ENCODE measurements around the gene ALDOB. TPM values are rescaled to one million over a fixed set of nuclear protein-coding genes. Genes with fewer than 3 reads are reported as not detected.
A peak's percentile ranks its signal among the peaks of the same experiment; 100 is the strongest.
"Not testable (repeated sequence)": the region's sequence is repeated elsewhere in the genome, so short reads cannot be mapped to it uniquely, and the experiment has no call there.

The ALDOB gene
- total RNA-seq, 4 donors from 2014 or later: 5.1 to 8.7 TPM; not detected in 2

DNA sequence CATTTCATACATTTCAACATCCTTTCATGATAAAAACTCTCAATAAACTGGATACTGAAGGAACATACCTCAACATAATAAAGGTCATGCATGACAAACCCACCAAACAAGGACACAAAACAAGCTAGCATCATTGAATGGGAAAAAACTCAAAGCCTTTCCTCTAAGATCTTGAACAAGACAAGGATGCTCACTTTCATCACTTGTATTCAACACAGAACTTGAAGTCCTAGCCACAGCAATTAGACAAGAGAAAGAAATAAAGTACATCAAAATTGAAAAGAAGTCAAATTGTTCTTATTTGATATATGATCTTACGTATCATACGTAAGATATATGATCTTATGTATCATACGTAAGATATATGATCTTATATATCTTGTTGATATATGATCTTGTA, 42.4 kb downstream of the ALDOB start:
- Histone ChIP-seq H3K36me3 (peaks cover 0 to 33% of the 10 kb centered on the region in 2 donors), H3K4me3 (no peak overlapping the region), H3K27ac (no peak overlapping the region), H3K27me3 (no peaks in the 10 kb centered on the region), H3K4me1 (peaks cover 16 to 20% of the 10 kb centered on the region in 2 donors), H3K9me3 (no peaks in the 10 kb centered on the region)
- in situ Hi-C loops (cut with MboI; ENCODE audit: low sequenced_read_pairs in 4 of 4): no loop called here
- no peak for DNase-seq
- no peak for ATAC-seq
- intact Hi-C loops (cut with DNase I; ENCODE audit: low total_unique reads): no loop called here
- TF ChIP-seq POLR2A (IDR thresholded peaks at IDR 0.05): no peak
- TF ChIP-seq, protein P1, sequence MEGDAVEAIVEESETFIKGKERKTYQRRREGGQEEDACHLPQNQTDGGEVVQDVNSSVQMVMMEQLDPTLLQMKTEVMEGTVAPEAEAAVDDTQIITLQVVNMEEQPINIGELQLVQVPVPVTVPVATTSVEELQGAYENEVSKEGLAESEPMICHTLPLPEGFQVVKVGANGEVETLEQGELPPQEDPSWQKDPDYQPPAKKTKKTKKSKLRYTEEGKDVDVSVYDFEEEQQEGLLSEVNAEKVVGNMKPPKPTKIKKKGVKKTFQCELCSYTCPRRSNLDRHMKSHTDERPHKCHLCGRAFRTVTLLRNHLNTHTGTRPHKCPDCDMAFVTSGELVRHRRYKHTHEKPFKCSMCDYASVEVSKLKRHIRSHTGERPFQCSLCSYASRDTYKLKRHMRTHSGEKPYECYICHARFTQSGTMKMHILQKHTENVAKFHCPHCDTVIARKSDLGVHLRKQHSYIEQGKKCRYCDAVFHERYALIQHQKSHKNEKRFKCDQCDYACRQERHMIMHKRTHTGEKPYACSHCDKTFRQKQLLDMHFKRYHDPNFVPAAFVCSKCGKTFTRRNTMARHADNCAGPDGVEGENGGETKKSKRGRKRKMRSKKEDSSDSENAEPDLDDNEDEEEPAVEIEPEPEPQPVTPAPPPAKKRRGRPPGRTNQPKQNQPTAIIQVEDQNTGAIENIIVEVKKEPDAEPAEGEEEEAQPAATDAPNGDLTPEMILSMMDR (IDR thresholded peaks at IDR 0.05 in 4 of 5, conservative IDR thresholded peaks at IDR 0.05 in 1 of 5): no peak

- ATAC-seq: no peak
- H3K27me3 ChIP-seq: no peaks in the 10 kb centered on the region
- peaks cover 0 to 14% of the 10 kb centered on the region in 2 donors for H3K36me3 ChIP-seq
- in situ Hi-C loops (cut with MboI; ENCODE audit: low sequenced_read_pairs in 4 of 4) (no loop called here), intact Hi-C loops (cut with DNase I; ENCODE audit: low total_unique reads) (no loop called here)
- H3K9me3 ChIP-seq: no peaks in the 10 kb centered on the region
- TF ChIP-seq, protein P1 (IDR thresholded peaks at IDR 0.05 in 4 of 5, conservative IDR thresholded peaks at IDR 0.05 in 1 of 5): no peak
- TF ChIP-seq POLR2A (IDR thresholded peaks at IDR 0.05): no peak
- no peak overlapping the region for H3K4me3 ChIP-seq
- DNase-seq: no peak
- H3K4me1 ChIP-seq: no peaks in the 10 kb centered on the region
- no peak overlapping the region for H3K27ac ChIP-seq
Measured at GRCh38 chr9:101388507-101388993, 47.0 kb downstream of the ALDOB start.

- Histone ChIP-seq H3K36me3 (peaks cover 0 to 14% of the 10 kb centered on the region in 2 donors), H3K4me1 (no peaks in the 10 kb centered on the region), H3K4me3 (no peak overlapping the region), H3K9me3 (no peaks in the 10 kb centered on the region), H3K27me3 (no peaks in the 10 kb centered on the region), H3K27ac (no peak overlapping the region)
- ATAC-seq (no peak), DNase-seq (no peak)
- in situ Hi-C loops (cut with MboI; ENCODE audit: low sequenced_read_pairs in 4 of 4) (no loop called here), intact Hi-C loops (cut with DNase I; ENCODE audit: low total_unique reads) (no loop called here)
- TF ChIP-seq, protein P1 (IDR thresholded peaks at IDR 0.05 in 4 of 5, conservative IDR thresholded peaks at IDR 0.05 in 1 of 5): peak in 2 of 5 experiments; percentile 21 to 40
- no peak for TF ChIP-seq POLR2A (IDR thresholded peaks at IDR 0.05)
Measured at GRCh38 chr9:101387871-101388506, 47.6 kb downstream of the ALDOB start.

DNA sequence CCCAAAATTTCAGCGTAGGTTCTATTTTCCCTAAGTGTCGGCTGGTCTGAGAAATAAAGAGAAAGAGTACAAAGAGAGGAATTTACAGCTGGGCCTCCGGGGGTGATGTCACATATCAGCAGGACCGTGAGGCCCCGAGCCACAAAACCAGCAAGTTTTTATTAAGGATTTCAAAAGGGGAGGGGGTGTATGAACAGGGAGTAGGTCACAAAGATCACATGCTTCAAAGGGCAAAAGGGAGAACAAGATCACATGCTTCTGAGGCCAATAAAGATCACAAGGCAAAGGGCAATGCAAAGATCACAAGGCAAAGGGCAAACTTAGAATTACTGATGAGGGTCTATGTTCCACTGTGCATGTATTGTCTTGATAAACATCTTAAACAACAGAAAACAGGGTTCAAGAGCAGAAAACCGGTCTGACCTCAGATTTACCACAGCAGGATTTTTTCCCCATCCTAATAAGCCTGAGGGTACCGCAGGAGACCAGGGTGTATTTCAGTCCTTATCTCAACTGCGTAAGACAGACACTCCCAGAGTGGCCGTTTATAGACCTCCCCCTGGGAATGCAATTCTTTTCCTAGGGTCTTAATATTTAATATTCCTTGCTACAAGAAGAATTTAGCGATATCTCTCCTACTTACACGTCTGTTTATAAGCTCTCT, 50.6 kb downstream of the ALDOB start, which contains the start of gene BAAT:
Gene BAAT, minus strand, starts transcription at position 134 of the 664 bp plus-strand sequence. CDS start 13,602 bp downstream, outside the sequence.
- H3K9me3 ChIP-seq; intact Hi-C loops (cut with DNase I; ENCODE audit: low total_unique reads); DNase-seq; H3K4me3 ChIP-seq; H3K27ac ChIP-seq; ATAC-seq; H3K27me3 ChIP-seq; H3K4me1 ChIP-seq; in situ Hi-C loops (cut with MboI; ENCODE audit: low sequenced_read_pairs in 4 of 4): not testable (repeated sequence)
- H3K36me3 ChIP-seq: peaks cover 0 to 10% of the 10 kb centered on the region in 2 donors

GRCh38 chr9:101383361-101383760, 52.2 kb downstream of the ALDOB start:
- H3K4me1 ChIP-seq: no peaks in the 10 kb centered on the region
- no peak overlapping the region for H3K27ac ChIP-seq
- no peaks in the 10 kb centered on the region for H3K36me3 ChIP-seq
- intact Hi-C loops (cut with DNase I; ENCODE audit: low total_unique reads) (no loop called here), in situ Hi-C loops (cut with MboI; ENCODE audit: low sequenced_read_pairs in 4 of 4) (no loop called here)
- H3K27me3 ChIP-seq: no peaks in the 10 kb centered on the region
- DNase-seq (no peak), ATAC-seq (no peak)
- TF ChIP-seq, protein P1 (IDR thresholded peaks at IDR 0.05 in 4 of 5, conservative IDR thresholded peaks at IDR 0.05 in 1 of 5): no peak
- no peak for TF ChIP-seq POLR2A (IDR thresholded peaks at IDR 0.05)
- no peak overlapping the region for H3K4me3 ChIP-seq
- no peaks in the 10 kb centered on the region for H3K9me3 ChIP-seq

Measured in gastrocnemius medialis (tissue), 4 donors.